Iris pigment epithelial cell (primary cell): ENCODE measurements around the gene PADI3.
"Not testable (repeated sequence)": the region's sequence is repeated elsewhere in the genome, so short reads cannot be mapped to it uniquely, and the experiment has no call there.

Experiments used
- DNase-seq: peaks from one replicate; pipeline ENCODE4 v3.0.0-alpha.2; 2011; ENCODE audit warnings: low read depth

Gene PADI3

GRCh38 chr1:17304151-17304825 is 55.4 kb downstream of the PADI3 start:
- DNase-seq, result no peak

GRCh38 chr1:17304826-17305175 is 55.9 kb downstream of the PADI3 start:
- no peak for DNase-seq

GRCh38 chr1:17305576-17306095 is 56.7 kb downstream of the PADI3 start:
- no peak for DNase-seq

GRCh38 chr1:17306407-17306806 is 57.5 kb downstream of the PADI3 start:
- no peak for DNase-seq

GRCh38 chr1:17306921-17307320 is 58.0 kb downstream of the PADI3 start:
- DNase-seq, result no peak

GRCh38 chr1:17307329-17307728 is 58.4 kb downstream of the PADI3 start:
- no peak for DNase-seq

- no peak for DNase-seq
These were observed 59.0 kb downstream of the PADI3 start, which contains the start of gene PADI4 for GRCh38 chr1:17307946-17308345. TSS of gene PADI4 (plus strand) at chr1:17308197. CDS start at chr1:17308223, 26 bp downstream.

GRCh38 chr1:17308593-17308992 is 59.7 kb downstream of the PADI3 start:
- DNase-seq, result no peak

GRCh38 chr1:17309426-17310067 is 60.6 kb downstream of the PADI3 start:
- DNase-seq, result no peak

GRCh38 chr1:17310068-17310640 is 61.3 kb downstream of the PADI3 start:
- no peak for DNase-seq

GRCh38 chr1:17313530-17314309 is 64.8 kb downstream of the PADI3 start:
- no peak for DNase-seq

GRCh38 chr1:17314491-17314971 is 65.6 kb downstream of the PADI3 start:
- DNase-seq, result no peak

- DNase-seq, result no peak
These were observed 66.7 kb downstream of the PADI3 start for GRCh38 chr1:17315542-17316130.

- no peak for DNase-seq
These were observed 67.8 kb downstream of the PADI3 start for GRCh38 chr1:17316704-17317103.

- DNase-seq, result no peak
These were observed 69.4 kb downstream of the PADI3 start for GRCh38 chr1:17318262-17318661.

- no peak for DNase-seq
These were observed 70.9 kb downstream of the PADI3 start for GRCh38 chr1:17319561-17320350.

GRCh38 chr1:17321857-17322390 is 73.0 kb downstream of the PADI3 start:
- not testable (repeated sequence) for DNase-seq

- no peak for DNase-seq
These were observed 80.0 kb downstream of the PADI3 start for GRCh38 chr1:17328855-17329254.

- DNase-seq, result no peak
These were observed 80.7 kb downstream of the PADI3 start for GRCh38 chr1:17329610-17330009.

- no peak for DNase-seq
These were observed 82.0 kb downstream of the PADI3 start for GRCh38 chr1:17330856-17331255.

GRCh38 chr1:17333081-17333480 is 84.2 kb downstream of the PADI3 start:
- DNase-seq, result no peak
